ENCODE data around the gene NOTCH1. TPM values are rescaled to one million over a fixed set of nuclear protein-coding genes. Genes with fewer than 3 reads are reported as not detected.
A peak's percentile ranks its signal among the peaks of the same experiment; 100 is the strongest.

Gene NOTCH1
- total and polyA plus RNA-seq, 2 experiments from 2014 or later = 7.1 to 20.9 TPM

GRCh38 chr9:136486823-136487620 is 58.8 kb downstream of the NOTCH1 start:
- no peak overlapping the region for H3K27ac ChIP-seq
- DNase-seq (ENCODE audit: low read depth in 1 of 2, low spot score in 1 of 2) = no peak
- H3K27me3 ChIP-seq = no peaks in the 10 kb centered on the region
- H3K4me3 ChIP-seq = no peak overlapping the region
- TF ChIP-seq CTCF (IDR thresholded peaks at IDR 0.05; ENCODE audit: low read depth, low read length) = no peak
- H3K36me3 ChIP-seq = no peaks in the 10 kb centered on the region
- H3K4me1 ChIP-seq (ENCODE audit: low read depth) = peaks cover 4% of the 10 kb centered on the region
- no peaks in the 10 kb centered on the region for H3K9me3 ChIP-seq (ENCODE audit: low read depth)

GRCh38 chr9:136486131-136486530 is 59.7 kb downstream of the NOTCH1 start:
- H3K27me3 ChIP-seq = no peaks in the 10 kb centered on the region
- peaks cover 11% of the 10 kb centered on the region for H3K4me1 ChIP-seq (ENCODE audit: low read depth)
- no peaks in the 10 kb centered on the region for H3K36me3 ChIP-seq
- DNase-seq (ENCODE audit: low read depth in 1 of 2, low spot score in 1 of 2) = no peak
- H3K4me3 ChIP-seq = no peak overlapping the region
- no peaks in the 10 kb centered on the region for H3K9me3 ChIP-seq (ENCODE audit: low read depth)
- TF ChIP-seq CTCF (IDR thresholded peaks at IDR 0.05; ENCODE audit: low read depth, low read length) = no peak
- no peak overlapping the region for H3K27ac ChIP-seq

- DNase-seq (ENCODE audit: low read depth in 1 of 2, low spot score in 1 of 2) = peak; percentile 84
- H3K27me3 ChIP-seq = no peaks in the 10 kb centered on the region
- TF ChIP-seq CTCF (IDR thresholded peaks at IDR 0.05; ENCODE audit: low read depth, low read length) = peak; percentile 83
- H3K27ac ChIP-seq = no peak overlapping the region
- H3K4me1 ChIP-seq (ENCODE audit: low read depth) = peaks cover 11% of the 10 kb centered on the region
- no peaks in the 10 kb centered on the region for H3K36me3 ChIP-seq
- no peak overlapping the region for H3K4me3 ChIP-seq
- no peaks in the 10 kb centered on the region for H3K9me3 ChIP-seq (ENCODE audit: low read depth)
Measured at GRCh38 chr9:136485049-136486045, 60.5 kb downstream of the NOTCH1 start.

GRCh38 chr9:136484153-136485048 is 61.4 kb downstream of the NOTCH1 start:
- peak overlapping the region; percentile 99 for H3K27ac ChIP-seq
- peak overlapping the region; percentile 35 for H3K4me3 ChIP-seq
- H3K9me3 ChIP-seq (ENCODE audit: low read depth) = no peaks in the 10 kb centered on the region
- no peaks in the 10 kb centered on the region for H3K36me3 ChIP-seq
- H3K4me1 ChIP-seq (ENCODE audit: low read depth) = peaks cover 11% of the 10 kb centered on the region
- TF ChIP-seq CTCF (IDR thresholded peaks at IDR 0.05; ENCODE audit: low read depth, low read length) = no peak
- H3K27me3 ChIP-seq = no peaks in the 10 kb centered on the region
- no peak for DNase-seq (ENCODE audit: low read depth in 1 of 2, low spot score in 1 of 2)
